HEK293T (cell line): ENCODE measurements around the gene NFYC.

Source experiments
- ARNT ChIP-seq: fragments of 450-650 bp; IDR thresholded peaks from 2 replicates; pipeline ENCODE4 v1.6.1; 2017; ENCODE audit warnings: mild to moderate bottlenecking
- BHLHE40 ChIP-seq: fragments of 450-650 bp; IDR thresholded peaks from 2 replicates; pipeline ENCODE4 v1.6.1; 2016; ENCODE audit warnings: mild to moderate bottlenecking, moderate library complexity, borderline replicate concordance
- FOXK2 ChIP-seq: fragments of 450-650 bp; IDR thresholded peaks from 2 replicates; pipeline ENCODE4 v1.6.1; 2016; ENCODE audit warnings: mild to moderate bottlenecking
- FOXM1 ChIP-seq: fragments of 450-650 bp; IDR thresholded peaks from 2 replicates; pipeline ENCODE4 v1.6.1; 2017; ENCODE audit warnings: mild to moderate bottlenecking, borderline replicate concordance
- HDGF ChIP-seq: fragments of 450-650 bp; IDR thresholded peaks from 2 replicates; pipeline ENCODE4 v1.6.1; 2017; ENCODE audit warnings: antibody characterized with exemption, borderline replicate concordance
- NFRKB ChIP-seq: fragments of 450-650 bp; IDR thresholded peaks from 2 replicates; pipeline ENCODE4 v1.6.1; 2016; ENCODE audit warnings: mild to moderate bottlenecking, moderate library complexity
- SP1 ChIP-seq: fragments of 450-650 bp; IDR thresholded peaks from 2 replicates; pipeline ENCODE4 v1.6.1; 2017
- SUZ12 ChIP-seq: fragments of 450-650 bp; IDR thresholded peaks from 2 replicates; pipeline ENCODE4 v1.6.1; 2016; ENCODE audit warnings: mild to moderate bottlenecking
- ZNF384 ChIP-seq: fragments of 450-650 bp; IDR thresholded peaks from 2 replicates; pipeline ENCODE4 v1.6.1; 2016

DNA sequence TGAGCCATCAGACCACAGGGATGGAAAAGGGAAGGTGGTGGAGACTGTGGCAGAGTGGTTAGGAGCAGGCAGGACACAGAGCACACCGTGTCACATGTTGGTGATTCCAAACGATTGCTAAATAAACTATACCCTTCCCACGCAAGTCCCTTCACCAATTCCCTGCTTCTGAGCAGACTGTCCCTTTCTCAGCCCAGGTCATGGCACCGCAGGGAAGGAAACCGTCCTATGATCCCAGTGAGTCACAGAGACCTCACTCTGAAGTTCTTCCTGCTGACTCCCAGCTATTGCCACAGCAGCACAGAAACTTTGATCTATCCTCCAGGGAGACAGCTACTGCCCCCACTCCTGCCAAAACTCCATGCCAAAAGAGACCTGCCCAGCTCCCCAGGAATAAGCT is 45.2 kb upstream of the NFYC start:
- TF ChIP-seq BHLHE40 (no peak), SP1 (no peak), SUZ12 (no peak), ARNT (no peak), NFRKB (no peak), FOXK2 (no peak), FOXM1 (no peak), HDGF (no peak), ZNF384 (no peak)
